SK-N-SH (cell line): ENCODE data around the gene NFE2L3. TPM values are rescaled to one million over a fixed set of nuclear protein-coding genes. Genes with fewer than 3 reads are reported as not detected.

Experiments used
- CTCF ChIA-PET: fragments of 300-600, 350-600 bp; formaldehyde crosslinking; extraction: SDS; loops from one replicate; lab custom pipeline; 2021; lab: Yijun Ruan, JAX
- POLR2A ChIA-PET: fragments of 350-600 bp; sonication (Branson Sonifier 250); formaldehyde crosslinking; extraction: SDS; loops from one replicate; lab custom pipeline; 2020; ENCODE audit warnings: antibody characterized with exemption, inconsistent platforms; lab: Yijun Ruan, JAX
- DNase-seq: peaks from one replicate; pipeline ENCODE4 v3.0.0; 2012
- H2AFZ ChIP-seq: fragments of 200-600 bp; sonication (generic); 2 replicates; pipeline ENCODE4 v1.8.1; 2016; ENCODE audit warnings: antibody characterized with exemption, mild to moderate bottlenecking, low read depth
- H3F3A ChIP-seq: fragments of 200-600 bp; sonication (generic); replicated peaks from 2 replicates; pipeline ENCODE3; 2016; ENCODE audit warnings: antibody characterized with exemption, mild to moderate bottlenecking; ENCODE audit not compliant: insufficient read depth
- H3K27ac ChIP-seq, 2 experiments: fragments of 200-500 bp in 1 of 2; fragments of 200-600 bp in 1 of 2; sonication (Bioruptor generic) in 1 of 2; sonication (generic), shearing (Covaris generic) in 1 of 2; 2 replicates each; pipeline versions ENCODE4 v1.5.1 to v1.6.1; 2014 to 2016; ENCODE audit warnings: low read depth in 2 of 2, inconsistent platforms in 1 of 2, low read length in 1 of 2, mild to moderate bottlenecking in 1 of 2, mixed read lengths in 1 of 2
- H3K27me3 ChIP-seq: fragments of 200-600 bp; sonication (generic), shearing (Covaris generic); 2 replicates; pipeline ENCODE4 v1.6.1; 2016; ENCODE audit warnings: mixed run types; ENCODE audit not compliant: insufficient read depth
- H3K36me3 ChIP-seq, 2 experiments: fragments of 200-500 bp in 1 of 2; fragments of 200-600 bp in 1 of 2; sonication (Bioruptor generic) in 1 of 2; sonication (generic) in 1 of 2; replicated peaks in 1 of 2; 2 replicates each; pipeline versions ENCODE3 to v1.5.1; 2014 to 2016; ENCODE audit warnings: low read length in 1 of 2, mild to moderate bottlenecking in 1 of 2; ENCODE audit not compliant: insufficient read depth in 2 of 2, control insufficient read depth in 1 of 2
- H3K4me1 ChIP-seq, 2 experiments: fragments of 200-500 bp in 1 of 2; fragments of 200-600 bp in 1 of 2; sonication (Bioruptor generic) in 1 of 2; sonication (generic), shearing (Covaris generic) in 1 of 2; 2 replicates each; pipeline versions ENCODE4 v1.5.1 to v1.6.1; 2014 to 2016; ENCODE audit warnings: low read depth in 1 of 2, low read length in 1 of 2, mixed run types in 1 of 2; ENCODE audit not compliant: insufficient read depth in 2 of 2, control insufficient read depth in 1 of 2
- H3K4me2 ChIP-seq: fragments of 200-600 bp; sonication (generic), shearing (Covaris generic); 2 replicates; pipeline ENCODE4 v1.6.1; 2017; ENCODE audit warnings: mixed run types
- H3K4me3 ChIP-seq, 2 experiments: fragments of 200-500 bp in 1 of 2; fragments of 200-600 bp in 1 of 2; sonication (Bioruptor generic) in 1 of 2; sonication (generic), shearing (Covaris generic) in 1 of 2; 2 replicates each; pipeline versions ENCODE4 v1.5.1 to v1.8.1; 2014 to 2016; ENCODE audit warnings: low read depth in 2 of 2, inconsistent platforms in 1 of 2, low read length in 1 of 2, mild to moderate bottlenecking in 1 of 2, mixed read lengths in 1 of 2, moderate library complexity in 1 of 2
- H3K79me2 ChIP-seq: fragments of 200-600 bp; sonication (generic); 2 replicates; pipeline ENCODE4 v1.8.1; 2017; ENCODE audit warnings: mild to moderate bottlenecking; ENCODE audit not compliant: insufficient read depth
- H3K9ac ChIP-seq: fragments of 200-600 bp; sonication (generic); 2 replicates; pipeline ENCODE4 v1.6.1; 2017; ENCODE audit warnings: mixed run types
- H3K9me2 ChIP-seq: fragments of 200-600 bp; sonication (generic); 2 replicates; pipeline ENCODE4 v1.6.1; 2017; ENCODE audit warnings: mixed run types
- H3K9me3 ChIP-seq: fragments of 200-600 bp; sonication (generic); 2 replicates; pipeline ENCODE4 v1.6.1; 2017; ENCODE audit warnings: mixed run types, mild to moderate bottlenecking, moderate library complexity
- H4K20me1 ChIP-seq: fragments of 200-600 bp; sonication (generic); 2 replicates; pipeline ENCODE4 v1.6.1; 2017; ENCODE audit warnings: mild to moderate bottlenecking, mixed run types; ENCODE audit not compliant: insufficient read depth
- CTCF ChIP-seq: fragments of 200-600 bp; sonication (generic); IDR thresholded peaks from 2 replicates; pipeline ENCODE4 v1.6.1; 2017; ENCODE audit warnings: antibody characterized with exemption, mild to moderate bottlenecking, moderate library complexity
- ELF1 ChIP-seq: IDR thresholded peaks from 2 replicates; pipeline ENCODE4 v1.4.0; 2012
- NFIC ChIP-seq: IDR thresholded peaks from 2 replicates; pipeline ENCODE4 v1.4.0; 2012; ENCODE audit warnings: borderline replicate concordance
- RXRA ChIP-seq: IDR thresholded peaks from 2 replicates; pipeline ENCODE4 v1.4.0; 2012; ENCODE audit warnings: low read depth, mild to moderate bottlenecking, borderline replicate concordance
- SMC3 ChIP-seq: IDR thresholded peaks from 2 replicates; pipeline ENCODE4 v1.6.1; 2012; ENCODE audit warnings: low read depth, low read length, improper control_type of control experiment
- TAF1 ChIP-seq: IDR thresholded peaks from 2 replicates; pipeline ENCODE4 v1.6.1; 2012; ENCODE audit warnings: low read depth, mild to moderate bottlenecking, low read length, moderate library complexity, borderline replicate concordance
- TCF12 ChIP-seq: IDR thresholded peaks from 2 replicates; pipeline ENCODE4 v1.4.0; 2012
- TEAD4 ChIP-seq: IDR thresholded peaks from 2 replicates; pipeline ENCODE4 v1.4.0; 2012; ENCODE audit warnings: mild to moderate bottlenecking, borderline replicate concordance; ENCODE audit not compliant: insufficient read depth
- WGBS: methylation state at CpG from one replicate; pipeline ENCODE4 v1.1.6; 2017; ENCODE audit warnings: low lambda C conversion rate; 5-methylcytosine and 5-hydroxymethylcytosine counted together
- polyA plus RNA-seq, 3 experiments: library from polyadenylated mRNA; depleted of rRNA; stranded (reverse); fragments of >200 nt; gene quantifications; 2 replicates each; pipeline ENCODE4 v1.2.3, GENCODE V29; 2012

Gene NFE2L3
- polyA plus RNA-seq, 1 of the 3 experiments (the other 2 are of a cell fraction): 36.1 TPM

- Histone ChIP-seq H3K27me3 (peaks cover 7% of the 10 kb centered on the region; the same call in 1 of the 2 replicates), H3K27ac (no peak overlapping the region), H3K9me2 (no peaks in the 10 kb centered on the region), H3K9me3 (no peaks in the 10 kb centered on the region), H3K4me2 (no peak overlapping the region), H2AFZ (no peak overlapping the region), H3K36me3 (no peaks in the 10 kb centered on the region), H3K79me2 (no peaks in the 10 kb centered on the region), H3F3A (no peaks in the 10 kb centered on the region), H3K4me1 (no peaks in the 10 kb centered on the region), H3K9ac (no peak overlapping the region), H4K20me1 (no peaks in the 10 kb centered on the region), H3K4me3 (no peak overlapping the region)
- TF ChIP-seq NFIC (no peak), TEAD4 (no peak), TCF12 (no peak), RXRA (no peak), TAF1 (no peak), CTCF (no peak), SMC3 (no peak), ELF1 (no peak)
- WGBS: 46% methylated on average over 5 of the region's 5 CpGs
- DNase-seq: no peak
- CTCF ChIA-PET: interaction anchor here (0.7 to 1.4 kb wide), 2 partner anchors 97 to 144 kb away, joined by 3 read pairs; no protein-coding TSS in a partner anchor
- POLR2A ChIA-PET: no interaction called here
These were observed 82.0 kb downstream of the NFE2L3 start for GRCh38 chr7:26233902-26234511.

Other genes with a start within 250 kb of the NFE2L3 start
- 459 and 483 TPM in 2 replicates for gene HNRNPA2B1, start 48.5 kb downstream of the NFE2L3 start, polyA plus RNA-seq (2012; rRNA removed)
- 97.0 and 119 TPM in 2 replicates for gene CBX3, start 49.5 kb downstream of the NFE2L3 start, polyA plus RNA-seq (2012; rRNA removed)
- 0.02 and 0.13 TPM in 2 replicates for gene SNX10, start 139.7 kb downstream of the NFE2L3 start, polyA plus RNA-seq (2012; rRNA removed)